SU-DHL-6 (cell line): ENCODE data around the gene EYS.

Experiments used
- H2AFZ ChIP-seq: fragments of 200-600 bp; sonication (generic); 2 replicates; pipeline ENCODE4 v1.6.1; 2014; ENCODE audit warnings: low read depth, mild to moderate bottlenecking, moderate library complexity, mixed read lengths, antibody characterized with exemption, low read length; ENCODE audit not compliant: severe bottlenecking
- H3F3A ChIP-seq: fragments of 200-600 bp; shearing (Covaris generic); 2 replicates; pipeline ENCODE4 v1.6.0; 2016; ENCODE audit warnings: antibody characterized with exemption, mild to moderate bottlenecking; ENCODE audit not compliant: insufficient read depth
- H3K27ac ChIP-seq: fragments of 200-600 bp; sonication (generic); 2 replicates; pipeline ENCODE4 v1.5.1; 2016; ENCODE audit warnings: low read depth, mild to moderate bottlenecking, low read length, moderate library complexity, mixed read lengths
- H3K27me3 ChIP-seq: fragments of 200-600 bp; sonication (generic), shearing (Covaris generic); 2 replicates; pipeline ENCODE4 v1.6.0; 2014; ENCODE audit warnings: mild to moderate bottlenecking, low read length
- H3K36me3 ChIP-seq: fragments of 200-600 bp; sonication (generic); 2 replicates; pipeline ENCODE4 v1.6.1; 2014; ENCODE audit warnings: mild to moderate bottlenecking, low read length, mixed read lengths
- H3K4me2 ChIP-seq: fragments of 300-600, 200-600 bp; shearing (Covaris generic), sonication (generic); 2 replicates; pipeline ENCODE4 v1.6.0; 2014; ENCODE audit warnings: low read length, low read depth, mild to moderate bottlenecking; ENCODE audit not compliant: poor library complexity, severe bottlenecking
- H3K4me3 ChIP-seq: fragments of 200-600 bp; sonication (generic); 2 replicates; pipeline ENCODE4 v1.5.1; 2014; ENCODE audit warnings: antibody characterized with exemption, low read length, mild to moderate bottlenecking, mixed read lengths; ENCODE audit not compliant: insufficient read depth, poor library complexity, severe bottlenecking
- H3K79me2 ChIP-seq: fragments of 200-600 bp; sonication (generic); 2 replicates; pipeline ENCODE4 v1.6.1; 2014; ENCODE audit warnings: mild to moderate bottlenecking, low read length, moderate library complexity; ENCODE audit not compliant: insufficient read depth
- H3K9ac ChIP-seq: fragments of 200-600 bp; sonication (generic); 2 replicates; pipeline ENCODE4 v1.7.0; 2014; ENCODE audit warnings: mild to moderate bottlenecking, low read length
- H3K9me2 ChIP-seq: fragments of 200-600 bp; sonication (generic); replicated peaks from 2 replicates; pipeline ENCODE4 v1.6.1; 2014; ENCODE audit warnings: low read length; ENCODE audit not compliant: insufficient read depth
- H3K9me3 ChIP-seq: fragments of 200-600 bp; sonication (generic); 2 replicates; pipeline ENCODE4 v1.6.1; 2014; ENCODE audit warnings: low read length, mixed read lengths; ENCODE audit not compliant: insufficient read depth
- H4K20me1 ChIP-seq: fragments of 200-600 bp; sonication (generic); 2 replicates; pipeline ENCODE4 v1.6.1; 2014; ENCODE audit warnings: low read depth, mild to moderate bottlenecking, antibody characterized with exemption, low read length, moderate library complexity, mixed read lengths
- EZH2phosphoT487 ChIP-seq: fragments of 200-600 bp; sonication (generic), shearing (Covaris generic); conservative IDR thresholded peaks from 2 replicates; pipeline ENCODE4 v1.6.1; 2018; ENCODE audit warnings: mild to moderate bottlenecking, antibody characterized with exemption, low read length, moderate library complexity, mixed read lengths
- TF ChIP-seq, protein P1 (sequence below): fragments of 200-600 bp; sonication (generic); IDR thresholded peaks from one replicate; pipeline ENCODE4 v1.5.1; 2017; ENCODE audit warnings: antibody characterized with exemption, mild to moderate bottlenecking, low read length, moderate library complexity; ENCODE audit not compliant: insufficient read depth, poor library complexity, severe bottlenecking

EYS gene

GRCh38 chr6:64334636-64335035, 1372.4 kb downstream of the EYS start:
- Histone ChIP-seq H3K9ac (no peak overlapping the region), H3K27ac (no peak overlapping the region), H3K4me3 (no peak overlapping the region), H2AFZ (no peak overlapping the region), H3F3A (no peaks in the 10 kb centered on the region), H3K4me2 (no peak overlapping the region), H3K9me2 (no peaks in the 10 kb centered on the region), H4K20me1 (no peaks in the 10 kb centered on the region), H3K36me3 (no peaks in the 10 kb centered on the region), H3K79me2 (no peaks in the 10 kb centered on the region), H3K9me3 (no peaks in the 10 kb centered on the region), H3K27me3 (no peaks in the 10 kb centered on the region)
- TF ChIP-seq, protein P1, sequence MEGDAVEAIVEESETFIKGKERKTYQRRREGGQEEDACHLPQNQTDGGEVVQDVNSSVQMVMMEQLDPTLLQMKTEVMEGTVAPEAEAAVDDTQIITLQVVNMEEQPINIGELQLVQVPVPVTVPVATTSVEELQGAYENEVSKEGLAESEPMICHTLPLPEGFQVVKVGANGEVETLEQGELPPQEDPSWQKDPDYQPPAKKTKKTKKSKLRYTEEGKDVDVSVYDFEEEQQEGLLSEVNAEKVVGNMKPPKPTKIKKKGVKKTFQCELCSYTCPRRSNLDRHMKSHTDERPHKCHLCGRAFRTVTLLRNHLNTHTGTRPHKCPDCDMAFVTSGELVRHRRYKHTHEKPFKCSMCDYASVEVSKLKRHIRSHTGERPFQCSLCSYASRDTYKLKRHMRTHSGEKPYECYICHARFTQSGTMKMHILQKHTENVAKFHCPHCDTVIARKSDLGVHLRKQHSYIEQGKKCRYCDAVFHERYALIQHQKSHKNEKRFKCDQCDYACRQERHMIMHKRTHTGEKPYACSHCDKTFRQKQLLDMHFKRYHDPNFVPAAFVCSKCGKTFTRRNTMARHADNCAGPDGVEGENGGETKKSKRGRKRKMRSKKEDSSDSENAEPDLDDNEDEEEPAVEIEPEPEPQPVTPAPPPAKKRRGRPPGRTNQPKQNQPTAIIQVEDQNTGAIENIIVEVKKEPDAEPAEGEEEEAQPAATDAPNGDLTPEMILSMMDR, result no peak
- TF ChIP-seq EZH2phosphoT487, result no peak

- H3K9ac ChIP-seq, result no peak overlapping the region
- TF ChIP-seq EZH2phosphoT487, result no peak
- TF ChIP-seq, protein P1, result peak; percentile 71
- H3K27me3 ChIP-seq, result no peaks in the 10 kb centered on the region
Measured at GRCh38 chr6:64330694-64331307, 1376.2 kb downstream of the EYS start.

GRCh38 chr6:64326939-64327338, 1380.1 kb downstream of the EYS start:
- Histone ChIP-seq H3K79me2 (no peaks in the 10 kb centered on the region), H3K9me3 (no peaks in the 10 kb centered on the region), H3K9me2 (no peaks in the 10 kb centered on the region), H3K4me2 (no peak overlapping the region), H3K27me3 (no peaks in the 10 kb centered on the region), H4K20me1 (no peaks in the 10 kb centered on the region), H3K4me3 (no peak overlapping the region), H3K36me3 (no peaks in the 10 kb centered on the region), H3F3A (no peaks in the 10 kb centered on the region), H2AFZ (no peak overlapping the region), H3K27ac (no peak overlapping the region), H3K9ac (no peak overlapping the region)
- TF ChIP-seq, protein P1, result no peak
- no peak for TF ChIP-seq EZH2phosphoT487

More at GRCh38 chr6:64330694-64331307, 1376.2 kb downstream of the EYS start:
- Histone ChIP-seq H3K4me3 (no peak overlapping the region), H3K9me2 (no peaks in the 10 kb centered on the region), H3F3A (no peaks in the 10 kb centered on the region), H3K36me3 (no peaks in the 10 kb centered on the region), H3K27ac (no peak overlapping the region), H3K4me2 (no peak overlapping the region), H2AFZ (no peak overlapping the region), H3K9me3 (no peaks in the 10 kb centered on the region), H4K20me1 (no peaks in the 10 kb centered on the region), H3K79me2 (no peaks in the 10 kb centered on the region)
